Upper lobe of right lung (tissue), 1 donor: ENCODE results near the gene MYO18B. TPM values are rescaled to one million over a fixed set of nuclear protein-coding genes. Genes with fewer than 3 reads are reported as not detected.

Experiments used
- ATAC-seq: fragments of 200-7000 bp; cut with Tn5 transposase; one replicate; pipeline ENCODE4 v1.9.1; 2020; ENCODE audit warnings: mild to moderate bottlenecking, moderate library complexity
- DNase-seq: peaks from one replicate; pipeline ENCODE4 v3.0.0-alpha.2; 2020
- H3K27ac ChIP-seq: fragments of 200-600 bp; one replicate; pipeline ENCODE4 v1.8.0; 2022
- H3K27me3 ChIP-seq: fragments of 200-600 bp; one replicate; pipeline ENCODE4 v1.8.0; 2022; ENCODE audit warnings: mild to moderate bottlenecking
- H3K36me3 ChIP-seq: fragments of 200-600 bp; one replicate; pipeline ENCODE4 v1.8.0; 2022
- H3K4me1 ChIP-seq: fragments of 200-600 bp; one replicate; pipeline ENCODE4 v1.8.0; 2022
- H3K4me3 ChIP-seq: fragments of 200-600 bp; one replicate; pipeline ENCODE4 v1.8.0; 2022; ENCODE audit warnings: mild to moderate bottlenecking
- H3K9me3 ChIP-seq: fragments of 200-600 bp; one replicate; pipeline ENCODE4 v1.8.0; 2022
- intact Hi-C: fragments of 100-400 bp; cut with DNase I; formaldehyde crosslinking; loops from one replicate; pipeline ENCODE4 v1.11.0; 2022
- total RNA-seq: library from RNA; stranded (reverse); fragmentation: NEBNext Ultra II Directional; extraction: Animal tissue kit (Norgen Biotek cat#: 25700); gene quantifications from one replicate; pipeline ENCODE4 v1.2.1, GENCODE V29; 2021
- TF ChIP-seq, protein P1 (sequence below): fragments of 200-600 bp; IDR thresholded peaks from one replicate; pipeline ENCODE4 v1.8.0; 2022; ENCODE audit warnings: antibody characterized with exemption
- donor health status: DM: no; HTN: yes; CAD: no; lungs with severe emphysema.

MYO18B gene
- total RNA-seq, 1 donor from 2014 or later, result 0.14 TPM

DNA sequence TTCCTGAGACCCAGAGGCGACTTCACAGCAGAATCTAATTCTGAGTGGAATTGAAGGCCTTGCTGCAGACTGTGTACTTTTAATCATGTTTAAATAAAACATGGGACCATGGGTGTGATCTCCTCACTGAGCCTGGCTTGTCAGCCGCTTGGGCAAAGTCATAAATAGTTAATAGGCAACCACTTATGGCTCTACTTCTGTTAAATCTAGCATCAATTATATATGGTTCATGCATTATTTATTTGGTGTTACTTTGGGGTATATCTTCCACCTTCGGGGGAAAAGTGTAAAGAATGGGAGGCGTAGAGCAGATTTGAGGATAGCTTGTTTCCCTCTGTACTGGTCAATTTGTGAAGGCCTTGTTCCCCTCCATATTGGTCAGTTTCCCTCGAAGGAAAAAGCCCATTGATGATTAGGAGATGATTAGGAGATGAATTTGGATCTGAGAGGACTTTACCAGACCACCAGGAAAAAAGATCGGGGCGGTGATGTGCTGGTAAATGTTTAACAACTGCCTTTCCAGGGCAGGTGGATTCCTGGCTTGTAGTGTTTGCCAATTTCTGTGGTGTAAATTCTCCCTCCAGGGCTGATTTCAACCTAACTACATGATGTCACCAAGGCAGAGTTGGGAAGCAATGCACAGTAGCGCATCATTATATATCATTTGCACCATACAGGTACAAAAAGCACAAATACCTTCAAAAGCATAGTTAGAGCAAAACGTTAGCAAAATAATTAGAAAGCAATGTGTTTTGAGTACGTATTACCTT lies 223.2 kb downstream of the MYO18B start:
- no peaks in the 10 kb centered on the region for H3K36me3 ChIP-seq
- H3K9me3 ChIP-seq, result no peaks in the 10 kb centered on the region
- ATAC-seq (no peak), DNase-seq (no peak)
- no peaks in the 10 kb centered on the region for H3K4me1 ChIP-seq
- H3K27ac ChIP-seq, result no peak overlapping the region
- no peak overlapping the region for H3K4me3 ChIP-seq
- TF ChIP-seq, protein P1, sequence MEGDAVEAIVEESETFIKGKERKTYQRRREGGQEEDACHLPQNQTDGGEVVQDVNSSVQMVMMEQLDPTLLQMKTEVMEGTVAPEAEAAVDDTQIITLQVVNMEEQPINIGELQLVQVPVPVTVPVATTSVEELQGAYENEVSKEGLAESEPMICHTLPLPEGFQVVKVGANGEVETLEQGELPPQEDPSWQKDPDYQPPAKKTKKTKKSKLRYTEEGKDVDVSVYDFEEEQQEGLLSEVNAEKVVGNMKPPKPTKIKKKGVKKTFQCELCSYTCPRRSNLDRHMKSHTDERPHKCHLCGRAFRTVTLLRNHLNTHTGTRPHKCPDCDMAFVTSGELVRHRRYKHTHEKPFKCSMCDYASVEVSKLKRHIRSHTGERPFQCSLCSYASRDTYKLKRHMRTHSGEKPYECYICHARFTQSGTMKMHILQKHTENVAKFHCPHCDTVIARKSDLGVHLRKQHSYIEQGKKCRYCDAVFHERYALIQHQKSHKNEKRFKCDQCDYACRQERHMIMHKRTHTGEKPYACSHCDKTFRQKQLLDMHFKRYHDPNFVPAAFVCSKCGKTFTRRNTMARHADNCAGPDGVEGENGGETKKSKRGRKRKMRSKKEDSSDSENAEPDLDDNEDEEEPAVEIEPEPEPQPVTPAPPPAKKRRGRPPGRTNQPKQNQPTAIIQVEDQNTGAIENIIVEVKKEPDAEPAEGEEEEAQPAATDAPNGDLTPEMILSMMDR, result no peak
- intact Hi-C loops, result no loop called here
- no peaks in the 10 kb centered on the region for H3K27me3 ChIP-seq

DNA sequence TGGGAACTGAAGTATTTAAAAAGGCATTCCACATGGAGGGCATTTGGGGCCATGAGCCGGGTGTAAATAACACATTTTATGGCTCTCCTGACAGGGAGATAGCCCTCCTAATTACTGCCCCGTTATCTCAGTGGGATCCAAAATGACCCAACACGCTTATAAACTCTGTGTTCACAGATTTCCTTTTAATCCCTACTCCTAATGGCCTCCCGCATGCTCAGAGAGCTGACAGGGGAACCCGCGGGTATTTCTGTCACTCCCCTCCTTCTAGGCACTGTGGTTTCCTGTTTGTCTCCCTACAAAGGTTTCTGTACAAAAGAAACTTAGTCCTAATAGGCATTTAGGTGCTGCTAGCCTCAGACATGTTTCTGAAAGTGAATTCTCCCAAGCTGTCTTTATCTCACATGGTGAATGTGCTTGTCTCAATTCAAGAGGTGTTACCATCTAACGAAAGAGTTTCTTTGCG lies 224.5 kb downstream of the MYO18B start:
- H3K27me3 ChIP-seq, result peaks cover 6% of the 10 kb centered on the region
- no peak for DNase-seq

DNA sequence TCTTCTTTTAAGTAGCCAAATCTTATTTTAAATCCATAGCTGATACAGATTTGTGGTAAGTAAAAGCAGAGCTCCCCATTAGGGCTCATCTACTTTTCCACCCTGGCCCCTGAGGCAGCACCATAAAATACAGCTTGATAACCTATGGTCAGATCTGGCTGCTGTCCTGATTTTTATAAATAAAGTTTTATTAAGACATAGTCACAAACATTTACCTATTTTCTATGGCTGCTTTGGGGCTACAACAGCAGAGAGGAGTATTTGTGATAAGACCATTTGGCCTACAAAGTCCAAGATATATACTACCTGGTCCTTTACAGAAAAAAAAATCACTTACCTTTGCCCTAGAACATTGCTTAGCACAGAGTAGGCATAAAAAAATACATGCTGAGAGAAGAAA lies 227.3 kb downstream of the MYO18B start:
- Histone ChIP-seq H3K27ac (no peak overlapping the region), H3K27me3 (peaks cover 6% of the 10 kb centered on the region), H3K9me3 (no peaks in the 10 kb centered on the region), H3K36me3 (no peaks in the 10 kb centered on the region), H3K4me3 (no peak overlapping the region), H3K4me1 (no peaks in the 10 kb centered on the region)
- TF ChIP-seq, protein P1, result no peak
- DNase-seq (no peak), ATAC-seq (no peak)
- intact Hi-C loops, result no loop called here

More for the DNA sequence above, 224.5 kb downstream of the MYO18B start:
- no peak overlapping the region for H3K27ac ChIP-seq
- TF ChIP-seq, protein P1, result no peak
- ATAC-seq, result no peak
- intact Hi-C loops, result no loop called here
- no peaks in the 10 kb centered on the region for H3K36me3 ChIP-seq
- H3K4me1 ChIP-seq, result no peaks in the 10 kb centered on the region
- no peak overlapping the region for H3K4me3 ChIP-seq
- H3K9me3 ChIP-seq, result no peaks in the 10 kb centered on the region

DNA sequence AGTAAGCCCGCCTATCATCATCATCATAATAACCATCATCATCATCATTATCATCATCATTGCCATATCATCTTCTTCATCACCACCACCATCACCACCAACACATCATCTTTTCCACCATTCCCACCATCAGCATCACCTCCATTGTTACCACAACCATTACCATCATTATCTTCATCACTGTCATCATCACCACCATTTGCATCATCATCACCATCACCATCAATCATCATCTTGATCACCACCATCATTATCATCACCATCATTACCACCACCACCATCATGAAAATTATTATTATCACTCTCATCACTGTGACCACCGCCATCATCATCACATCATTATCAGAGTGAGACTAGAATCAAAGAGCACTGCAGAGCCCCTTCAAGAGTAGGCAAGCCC lies 227.9 kb downstream of the MYO18B start:
- Histone ChIP-seq H3K36me3 (no peaks in the 10 kb centered on the region), H3K4me3 (no peak overlapping the region), H3K9me3 (no peaks in the 10 kb centered on the region), H3K4me1 (no peaks in the 10 kb centered on the region), H3K27ac (no peak overlapping the region), H3K27me3 (peaks cover 6% of the 10 kb centered on the region)
- TF ChIP-seq, protein P1, result no peak
- DNase-seq, result no peak
- intact Hi-C loops, result no loop called here
- ATAC-seq, result no peak

DNA sequence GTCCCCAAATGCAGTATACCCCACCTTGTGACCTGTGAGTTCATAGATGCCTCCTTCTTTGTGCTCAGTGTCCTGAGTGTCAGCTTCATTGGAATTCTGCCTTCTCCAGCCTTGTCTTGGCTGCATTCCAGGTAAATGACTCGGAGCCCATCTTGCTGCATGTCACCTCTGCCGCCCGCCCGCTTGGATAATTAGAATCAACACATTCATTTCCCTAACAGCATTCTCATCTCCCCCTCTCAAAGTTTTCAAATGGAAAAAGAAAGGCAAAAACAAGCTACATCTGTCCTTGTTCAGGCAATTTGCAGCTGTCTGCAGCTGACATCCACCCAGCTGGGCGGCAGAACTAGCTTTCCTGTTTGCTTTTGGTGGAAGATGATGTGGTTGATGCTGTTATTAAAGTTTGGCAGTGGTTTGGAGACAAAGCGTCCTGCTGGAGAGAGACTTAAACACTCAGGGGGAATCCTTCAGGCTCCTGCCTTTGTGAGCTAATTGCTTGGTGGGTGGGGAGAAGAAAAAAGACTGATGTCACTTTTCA lies 228.5 kb downstream of the MYO18B start:
- H3K36me3 ChIP-seq, result no peaks in the 10 kb centered on the region
- TF ChIP-seq, protein P1, result no peak
- intact Hi-C loops, result no loop called here
- no peak overlapping the region for H3K27ac ChIP-seq
- DNase-seq, result no peak
- no peak for ATAC-seq
- H3K4me1 ChIP-seq, result no peaks in the 10 kb centered on the region
- no peak overlapping the region for H3K4me3 ChIP-seq
- peaks cover 6% of the 10 kb centered on the region for H3K27me3 ChIP-seq
- H3K9me3 ChIP-seq, result no peaks in the 10 kb centered on the region
